Thyroid gland (tissue), 4 donors: ENCODE measurements around the gene CFAP58.

Source experiments
- CTCF ChIP-seq, 6 experiments: fragments of 200-600 bp in 3 of 6; fragments of 450-650 bp in 3 of 6; sonication (generic) in 3 of 6; IDR thresholded peaks; one replicate each; pipeline ENCODE4 v1.5.1; 2016 to 2019; ENCODE audit warnings: antibody characterized with exemption in 6 of 6, mild to moderate bottlenecking in 2 of 6, inconsistent platforms in 1 of 6, moderate library complexity in 1 of 6
- POLR2A ChIP-seq, 2 donors: fragments of 450-650 bp; IDR thresholded peaks; one replicate each; pipeline ENCODE4 v1.6.1; 2017; ENCODE audit warnings: antibody characterized with exemption in 2 of 2, mild to moderate bottlenecking in 2 of 2, moderate library complexity in 1 of 2

- no peak for TF ChIP-seq POLR2A (IDR thresholded peaks at IDR 0.05)
- TF ChIP-seq CTCF (IDR thresholded peaks at IDR 0.05) = no peak
Observed at GRCh38 chr10:104415526-104416165, 62.0 kb downstream of the CFAP58 start.
